ENCODE results near the gene SLC22A5. TPM values are rescaled to one million over a fixed set of nuclear protein-coding genes. Genes with fewer than 3 reads are reported as not detected.
A peak's percentile ranks its signal among the peaks of the same experiment; 100 is the strongest.

SLC22A5 gene
- total and polyA plus RNA-seq, 9 of the 15 experiments (the other 6 are each of a cell fraction or from before 2014, with no cell fraction given) = 3.0 to 16.6 (median 8.3) TPM

- TF ChIP-seq RAD51 (IDR thresholded peaks at IDR 0.05; ENCODE audit: borderline replicate concordance, low read depth) (no peak), DIDO1 (tag; IDR thresholded peaks at IDR 0.05; ENCODE audit: low read depth) (0 out of 2 replicates have a peak, but pooled peaks have one; percentile 29), ATF3 (IDR thresholded peaks at IDR 0.05) (peak; percentile 89), ATF3 (CRISPR knock-in tag; conservative IDR thresholded peaks at IDR 0.05) (no peak), KAT2B (IDR thresholded peaks at IDR 0.05; ENCODE audit: low read depth, low read length) (no peak), RBM14 (IDR thresholded peaks at IDR 0.05; ENCODE audit: borderline replicate concordance, insufficient read depth, low read depth, low read length) (no peak), CEBPZ (IDR thresholded peaks at IDR 0.05; ENCODE audit: borderline replicate concordance, low read depth, low read length) (no peak), ZBTB9 (CRISPR knock-in tag; IDR thresholded peaks at IDR 0.05) (peak; percentile 82; the same call in 1 of the 2 replicates), POLR3G (IDR thresholded peaks at IDR 0.05; ENCODE audit: extremely low read depth, insufficient read length, insufficient replicate concordance) (no peak), MLLT1 (IDR thresholded peaks at IDR 0.05) (peak in 1 of 2 experiments; percentile 67; a peak in 1 of 4 replicates), CC2D1A (IDR thresholded peaks at IDR 0.05) (0 out of 2 replicates have a peak, but pooled peaks have one; percentile 47), ELF4 (CRISPR knock-in tag; IDR thresholded peaks at IDR 0.05) (peak; percentile 5; the same call in 1 of the 2 replicates), SIN3A (IDR thresholded peaks at IDR 0.05; ENCODE audit: borderline replicate concordance in 2 of 2, control insufficient read depth in 1 of 2, low read depth in 2 of 2, low read length in 2 of 2) (no peak), ZNF609 (CRISPR knock-in tag; IDR thresholded peaks at IDR 0.05; ENCODE audit: borderline replicate concordance) (no peak)
These were observed 57.1 kb downstream of the SLC22A5 start (continued) for GRCh38 chr5:132426525-132427138.
